NCI-H774 (cell line): ENCODE data around the gene ZNF12.
"Not testable (repeated sequence)": the region's sequence is repeated elsewhere in the genome, so short reads cannot be mapped to it uniquely, and the experiment has no call there.

ENCODE experiments used
- DNase-seq: peaks from one replicate; lab custom pipeline; 2025; lab: John Stamatoyannopoulos, UW

The ZNF12 gene

DNA sequence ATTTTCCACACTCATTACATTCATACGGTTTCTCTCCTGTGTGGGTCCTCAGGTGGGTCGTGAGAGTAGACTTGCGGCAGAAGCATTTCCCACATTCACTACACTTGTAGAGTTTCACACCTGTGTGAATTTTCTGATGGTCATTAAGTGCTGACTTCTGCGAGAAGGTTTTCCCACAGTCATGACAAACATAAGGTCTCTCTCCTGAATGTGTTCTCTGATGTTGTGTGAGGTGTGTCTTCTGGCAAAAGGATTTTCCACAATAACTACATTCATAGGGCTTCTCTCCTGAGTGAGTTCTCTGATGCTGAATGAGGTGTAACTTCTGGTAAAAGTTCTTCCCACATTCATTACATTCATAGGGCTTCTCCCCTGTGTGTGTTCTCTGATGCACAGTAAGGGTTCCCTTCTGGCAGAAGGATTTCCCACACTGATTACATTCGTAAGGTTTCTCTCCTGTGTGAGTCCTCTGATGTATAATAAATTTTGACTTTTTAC, 15.1 kb downstream of the ZNF12 start:
- DNase-seq: no peak

DNA sequence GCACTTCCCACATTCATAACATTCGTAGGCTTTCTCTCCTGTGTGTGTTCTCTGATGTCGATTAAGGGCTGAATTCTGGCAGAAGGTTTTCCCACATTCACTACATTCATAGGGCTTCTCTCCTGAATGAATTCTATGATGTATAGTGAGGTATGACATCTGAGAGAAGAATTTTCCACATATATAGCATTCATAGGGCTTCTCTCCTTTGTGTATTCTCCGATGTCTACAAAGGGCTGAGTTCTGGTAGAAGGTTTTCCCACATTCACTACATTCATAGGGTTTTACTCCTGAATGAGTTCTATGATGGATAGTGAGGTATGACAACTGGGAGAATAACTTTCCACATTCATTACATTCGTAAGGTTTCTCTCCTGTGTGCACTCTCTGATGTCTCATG, 15.6 kb downstream of the ZNF12 start:
- DNase-seq: no peak

DNA sequence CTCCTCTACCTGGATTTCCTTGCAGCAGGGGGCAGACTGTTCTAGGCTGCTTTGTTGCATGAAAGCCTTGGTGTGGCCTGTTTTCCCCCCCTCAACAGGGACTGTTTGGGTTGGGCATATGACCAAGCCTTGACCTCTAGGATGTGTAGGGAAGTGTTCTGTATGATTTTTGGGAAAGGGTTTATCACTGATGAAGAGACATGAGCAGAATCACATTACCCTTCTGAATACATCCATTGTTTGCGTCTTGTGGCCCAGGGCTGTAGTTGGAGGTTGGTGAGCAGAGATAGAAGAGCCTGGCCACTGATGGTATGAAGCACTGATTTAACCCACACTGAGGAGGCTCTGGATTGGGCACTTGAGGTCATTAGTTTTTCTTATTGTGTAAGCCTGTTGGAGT, 26.6 kb downstream of the ZNF12 start:
- DNase-seq: no peak

DNA sequence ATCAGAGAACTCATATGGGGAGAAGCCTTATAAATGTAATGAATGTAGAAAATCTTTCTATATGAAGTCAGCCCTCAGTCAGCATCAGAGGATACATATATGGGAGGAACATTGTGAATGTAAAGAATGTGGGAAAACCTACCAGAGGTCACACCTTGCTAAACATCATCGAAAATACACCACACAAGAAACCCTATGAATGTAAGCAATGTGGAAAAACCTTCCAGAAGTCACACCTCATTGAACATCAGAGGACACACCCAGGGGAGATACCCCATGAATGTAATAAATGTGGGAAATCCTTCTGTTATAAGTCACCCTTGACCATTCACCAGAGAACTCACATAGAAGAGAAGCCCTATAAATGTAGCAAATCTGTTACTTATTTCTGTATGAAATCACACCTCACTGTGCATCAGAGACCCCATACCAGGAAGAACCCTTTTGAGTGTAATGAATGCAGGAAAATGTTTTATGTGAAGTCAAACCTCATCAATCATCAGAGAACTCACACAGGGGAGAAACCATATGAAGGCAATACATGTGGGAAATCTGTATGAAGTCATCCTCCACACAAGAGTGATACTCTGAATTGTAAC, 30.8 kb downstream of the ZNF12 start:
- DNase-seq: no peak

DNA sequence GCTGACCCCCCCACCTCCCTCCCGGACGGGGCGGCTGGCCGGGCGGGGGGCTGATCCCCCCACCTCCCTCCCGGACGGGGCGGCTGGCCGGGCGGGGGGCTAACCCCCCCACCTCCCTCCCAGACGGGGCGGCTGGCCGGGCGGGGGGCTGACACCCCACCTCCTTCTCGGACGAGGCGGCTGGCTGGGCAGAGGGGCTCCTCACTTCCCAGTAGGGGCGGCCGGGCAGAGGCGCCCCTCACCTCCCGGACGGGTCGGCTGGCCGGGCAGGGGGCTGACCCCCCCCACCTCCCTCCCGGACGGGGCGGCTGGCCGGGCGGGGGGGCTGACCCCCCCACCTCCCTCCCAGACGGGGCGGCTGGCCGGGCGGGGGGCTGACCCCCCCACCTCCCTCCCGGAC, 35.9 kb downstream of the ZNF12 start:
- DNase-seq: not testable (repeated sequence)

DNA sequence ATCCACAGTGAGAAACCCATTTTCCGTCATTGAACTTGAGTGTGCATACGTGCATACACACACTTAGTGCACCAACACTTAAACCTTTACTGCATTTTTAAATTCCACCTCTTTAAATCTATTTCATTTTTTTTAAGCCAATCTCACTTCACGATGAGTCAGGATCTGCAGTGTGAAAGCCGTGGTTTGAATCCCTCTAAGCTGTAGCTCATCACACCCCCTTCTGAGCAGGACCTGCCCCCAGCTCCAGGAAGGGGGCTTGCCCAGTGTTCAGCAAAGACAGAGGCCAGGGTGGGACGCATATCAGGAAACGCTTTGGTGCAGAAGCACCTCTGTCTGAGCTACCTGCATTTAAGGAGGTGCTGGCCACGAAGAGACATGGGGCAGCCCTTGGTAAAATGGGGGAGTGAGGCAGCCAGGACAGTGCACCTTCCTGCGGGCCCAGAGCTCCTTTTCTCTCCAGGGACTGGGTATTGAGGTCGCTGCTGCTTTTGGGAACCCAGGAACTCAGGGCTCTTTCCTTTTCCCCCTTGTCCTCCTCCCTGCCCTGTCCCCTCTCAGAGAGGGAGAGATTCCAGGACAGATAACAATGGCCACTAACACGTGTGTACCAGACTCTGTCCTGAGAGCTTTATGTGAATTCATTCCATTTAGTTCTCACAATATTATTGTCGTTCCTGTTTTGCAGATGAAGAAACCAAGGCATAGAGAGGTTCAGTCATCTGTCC, 48.0 kb downstream of the ZNF12 start:
- DNase-seq: no peak

DNA sequence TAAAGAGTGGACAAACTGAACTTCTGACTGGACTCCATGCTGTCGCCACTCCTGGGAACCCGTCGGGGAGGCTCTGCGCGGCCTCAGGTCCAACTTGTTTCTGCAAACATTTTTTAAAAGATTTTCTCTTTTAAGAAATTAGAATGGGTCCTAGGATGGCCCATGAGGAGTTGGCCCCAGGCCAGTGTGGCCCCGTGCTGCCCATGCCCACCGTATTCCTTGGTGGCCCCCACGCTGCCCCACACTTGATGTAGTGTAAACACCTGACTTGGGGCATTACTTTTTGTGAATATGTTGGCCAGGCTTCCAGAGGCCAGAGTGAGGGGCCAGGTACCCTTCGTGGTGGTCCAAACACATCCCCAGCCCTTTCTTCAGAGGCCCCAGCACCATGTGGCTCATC, 50.3 kb downstream of the ZNF12 start:
- no peak for DNase-seq

DNA sequence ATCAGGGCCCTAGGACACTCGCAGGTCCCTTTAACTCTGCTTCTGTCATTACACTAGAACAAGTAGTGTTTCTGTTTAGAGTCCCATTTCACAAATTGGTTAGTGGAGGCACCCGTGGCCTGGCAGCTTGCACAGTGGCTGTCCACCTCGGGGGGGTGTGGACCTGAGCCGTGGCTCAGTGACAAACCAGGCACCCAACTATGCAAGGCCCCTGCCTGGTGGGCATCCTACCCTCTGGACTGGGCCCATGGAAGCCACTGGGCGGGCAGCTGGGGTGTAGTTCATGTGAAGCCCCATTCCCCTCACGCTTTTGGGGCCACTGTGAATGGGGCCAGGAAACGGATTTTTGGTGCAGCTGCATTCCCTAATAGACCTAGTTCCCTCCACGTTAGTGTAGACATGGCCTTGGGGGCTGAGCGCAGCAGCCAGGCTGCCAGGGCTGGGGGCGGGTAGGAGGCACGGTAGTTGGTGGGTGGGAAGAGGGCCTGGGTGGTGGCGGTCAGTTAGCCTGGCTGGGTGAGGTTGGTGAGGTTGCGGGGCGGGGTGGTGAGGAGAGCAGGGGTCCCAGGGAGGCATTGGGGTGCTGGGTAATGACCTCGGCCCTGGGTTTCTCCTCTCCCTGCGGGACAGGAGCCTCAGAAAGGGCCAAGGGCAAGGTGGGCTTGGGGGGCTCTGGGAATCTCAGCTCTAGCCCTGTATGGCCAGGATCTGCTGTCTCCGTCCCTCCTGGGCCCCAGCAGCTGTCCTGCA, 50.9 kb downstream of the ZNF12 start:
- no peak for DNase-seq

DNA sequence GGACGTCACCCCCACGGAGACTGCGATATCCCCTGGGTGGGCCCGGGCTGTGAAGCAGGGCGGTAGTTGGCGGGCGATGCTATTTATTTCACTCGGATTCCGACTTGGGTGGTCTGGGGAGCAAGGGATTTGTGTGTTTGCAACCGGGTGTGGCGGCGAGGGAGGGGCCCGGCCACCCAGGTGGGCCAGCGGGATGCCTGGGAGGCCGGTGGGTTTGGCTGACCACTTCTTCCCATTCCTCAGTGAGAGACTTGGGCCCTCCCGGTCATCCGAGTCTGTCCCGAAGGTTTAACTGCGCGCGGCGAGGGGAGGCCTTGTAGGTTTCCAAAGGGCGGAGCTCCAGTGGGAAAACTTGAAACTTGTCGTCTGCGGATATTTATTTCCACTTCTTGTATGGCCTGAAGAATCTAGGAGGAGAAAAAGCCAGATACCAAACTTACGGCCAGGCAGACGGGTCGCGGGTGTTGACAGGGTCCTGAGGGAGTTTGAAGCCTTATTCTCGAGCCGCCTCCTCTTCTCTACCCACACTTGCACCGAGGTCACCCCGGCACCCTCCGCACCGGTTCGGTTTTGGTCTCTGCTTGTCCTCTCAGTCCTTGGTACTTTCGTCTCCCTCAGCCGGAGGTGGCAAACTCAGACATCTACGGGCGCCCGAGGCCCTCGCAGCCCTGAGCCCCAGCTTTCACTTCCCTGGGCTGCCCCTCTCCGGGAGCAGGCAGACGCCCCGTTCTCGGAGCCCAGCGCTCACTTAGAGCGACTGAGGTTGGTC, 51.7 kb downstream of the ZNF12 start:
- no peak for DNase-seq

DNA sequence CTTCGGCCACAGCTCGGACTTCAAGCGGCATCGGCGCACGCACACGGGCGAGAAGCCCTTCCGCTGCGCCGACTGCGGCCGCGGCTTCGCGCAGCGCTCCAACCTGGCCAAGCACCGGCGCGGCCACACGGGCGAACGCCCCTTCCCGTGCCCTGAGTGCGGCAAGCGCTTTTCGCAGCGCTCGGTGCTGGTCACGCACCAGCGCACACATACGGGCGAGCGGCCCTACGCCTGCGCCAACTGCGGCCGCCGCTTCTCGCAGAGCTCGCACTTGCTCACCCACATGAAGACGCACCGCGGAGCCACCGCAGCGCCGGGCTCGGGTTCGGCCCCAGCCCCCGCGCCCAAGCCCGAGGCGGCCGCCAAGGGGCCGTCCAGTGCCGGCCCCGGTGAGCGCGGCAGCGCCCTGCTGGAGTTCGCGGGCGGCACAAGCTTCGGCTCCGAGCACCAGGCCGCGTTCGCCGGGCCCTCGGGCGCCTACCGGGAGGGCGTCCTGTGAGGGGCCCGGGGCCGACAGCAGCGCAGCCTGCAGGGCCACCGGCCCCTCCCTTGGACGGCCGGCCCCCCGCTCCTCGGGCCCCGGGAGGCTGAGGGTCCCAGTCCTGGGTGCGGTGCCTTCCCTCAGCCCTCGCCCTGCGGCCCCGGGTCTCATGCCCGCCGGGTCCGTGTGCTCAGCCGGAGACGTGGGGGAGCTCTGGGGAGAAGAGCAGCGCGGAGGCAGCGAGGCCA, 52.5 kb downstream of the ZNF12 start:
- DNase-seq: no peak

DNA sequence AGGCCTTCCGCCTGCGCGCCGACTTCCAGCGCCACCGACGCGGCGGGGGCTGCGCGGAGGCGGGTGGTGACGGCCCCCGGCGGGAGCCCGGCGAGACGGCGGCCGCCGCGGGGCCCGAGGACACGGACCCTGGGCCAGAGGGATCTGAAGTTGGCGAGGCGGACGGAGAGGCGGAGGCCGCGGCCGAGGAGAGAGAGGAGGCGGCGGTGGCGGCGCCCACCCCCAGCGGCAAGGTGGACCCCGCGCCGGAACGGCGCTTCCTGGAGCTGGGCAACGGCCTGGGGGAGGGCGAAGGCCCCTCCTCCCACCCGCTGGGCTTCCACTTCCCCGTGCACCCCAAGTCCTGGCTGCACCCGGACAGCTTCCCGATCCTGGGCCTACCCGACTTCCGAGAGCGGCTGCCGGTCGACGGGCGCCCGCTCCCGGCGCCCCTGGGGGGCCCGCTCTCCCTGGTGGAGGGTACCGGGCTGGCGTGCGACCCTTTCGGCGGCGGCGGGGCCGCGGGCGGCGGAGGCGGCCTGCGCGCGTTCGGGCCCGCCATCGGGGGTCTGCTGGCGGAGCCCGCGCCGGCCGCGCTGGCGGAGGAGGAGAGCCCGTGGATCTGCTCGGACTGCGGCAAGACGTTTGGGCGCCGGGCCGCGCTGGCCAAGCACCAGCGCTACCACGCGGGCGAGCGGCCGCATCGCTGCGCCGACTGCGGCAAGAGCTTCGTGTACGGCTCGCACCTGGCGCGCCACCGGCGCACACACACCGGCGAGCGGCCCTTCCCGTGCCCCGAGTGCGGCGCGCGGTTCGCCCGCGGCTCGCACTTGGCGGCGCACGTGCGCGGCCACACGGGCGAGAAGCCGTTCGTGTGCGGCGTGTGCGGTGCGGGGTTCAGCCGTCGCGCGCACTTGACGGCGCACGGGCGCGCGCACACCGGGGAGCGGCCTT, 53.4 kb downstream of the ZNF12 start:
- no peak for DNase-seq

DNA sequence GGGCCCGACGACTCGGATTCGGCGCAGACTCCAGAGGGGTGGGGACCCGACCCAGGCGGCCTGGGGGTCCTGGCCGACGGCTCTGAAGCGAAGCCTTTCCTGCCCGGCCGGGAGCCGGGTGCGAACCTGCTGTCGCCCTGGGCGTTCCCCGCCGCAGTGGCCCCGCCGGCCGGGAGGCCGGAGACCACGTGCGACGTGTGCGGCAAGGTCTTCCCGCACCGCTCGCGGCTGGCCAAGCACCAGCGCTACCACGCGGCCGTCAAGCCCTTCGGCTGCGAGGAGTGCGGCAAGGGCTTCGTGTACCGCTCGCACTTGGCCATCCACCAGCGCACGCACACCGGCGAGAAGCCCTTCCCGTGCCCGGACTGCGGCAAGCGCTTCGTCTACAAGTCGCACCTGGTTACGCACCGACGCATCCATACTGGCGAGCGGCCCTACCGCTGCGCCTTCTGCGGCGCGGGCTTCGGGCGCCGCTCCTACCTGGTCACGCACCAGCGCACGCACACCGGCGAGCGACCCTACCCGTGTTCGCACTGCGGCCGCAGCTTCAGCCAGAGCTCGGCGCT, 54.2 kb downstream of the ZNF12 start:
- DNase-seq: no peak

DNA sequence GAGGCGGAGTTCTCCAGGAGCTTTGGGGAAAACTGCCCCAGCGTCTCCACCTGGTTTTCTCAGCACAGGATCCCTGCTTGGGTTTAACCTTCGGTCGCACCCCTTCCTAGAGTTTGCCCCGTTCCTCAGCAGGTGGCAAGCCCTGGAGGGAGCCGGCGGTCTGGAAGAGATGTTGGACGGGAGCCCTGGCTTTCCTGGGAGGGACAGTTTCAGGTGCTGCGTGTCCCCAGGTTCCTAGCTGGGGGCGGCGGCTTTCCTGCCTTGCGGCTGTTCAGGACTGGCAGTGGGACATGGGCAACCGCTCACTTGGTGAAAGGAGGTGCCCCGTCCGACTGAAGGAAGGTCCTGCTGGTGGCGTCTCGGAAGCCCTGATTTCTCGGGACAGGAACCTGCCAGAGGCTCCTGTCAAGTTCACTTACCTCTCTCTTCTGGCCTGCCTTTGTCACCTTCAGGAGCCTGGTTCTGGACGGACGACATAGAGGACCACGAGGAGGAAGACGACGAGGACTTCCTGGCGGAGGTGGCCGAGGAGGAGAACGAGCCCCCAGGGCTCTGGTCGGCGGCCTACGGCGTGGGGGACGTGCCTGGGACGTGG, 54.8 kb downstream of the ZNF12 start:
- no peak for DNase-seq

DNA sequence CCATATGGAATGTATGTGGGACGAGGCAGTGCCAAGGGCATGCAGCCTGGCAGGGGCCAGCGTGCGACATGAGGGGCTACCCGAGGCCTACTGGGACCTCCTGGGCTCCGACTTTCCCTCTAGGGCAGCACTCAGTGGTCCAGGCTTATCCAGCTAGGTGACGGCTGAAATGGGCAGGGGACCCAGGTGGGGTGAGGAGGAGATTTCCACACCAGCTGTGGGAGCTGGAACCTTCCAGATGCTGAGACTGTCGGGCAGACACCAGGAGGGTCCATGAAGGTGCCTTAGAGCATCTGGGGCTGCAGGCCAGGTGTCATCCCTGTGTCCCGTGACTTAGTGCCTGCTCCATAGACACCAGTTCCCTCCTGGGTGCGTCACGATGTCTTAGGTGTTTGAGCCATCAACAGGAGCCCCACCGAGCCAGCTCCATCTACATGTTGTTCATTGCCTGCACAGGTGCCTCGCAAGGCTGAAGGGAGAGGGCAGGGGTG, 56.2 kb downstream of the ZNF12 start:
- DNase-seq: no peak

DNA sequence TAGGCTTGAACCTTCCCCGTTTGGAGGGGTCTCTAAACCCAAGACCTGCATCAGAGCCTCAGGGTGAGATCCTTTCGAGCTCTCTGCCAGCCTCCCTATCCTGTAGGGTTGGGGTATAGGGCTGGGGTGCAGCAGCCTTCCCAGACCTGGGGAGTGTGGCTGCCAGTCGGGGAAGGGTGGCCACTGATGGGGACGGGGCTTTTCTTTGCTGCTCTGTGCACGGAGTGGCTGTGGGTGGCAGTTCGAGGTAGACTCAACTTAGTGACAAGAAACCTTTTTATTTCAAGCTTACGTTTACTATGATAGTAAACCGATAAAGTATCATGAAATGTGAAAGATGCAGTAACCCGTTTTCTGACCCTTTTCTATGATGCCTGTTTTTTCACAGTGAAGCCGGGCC, 56.7 kb downstream of the ZNF12 start:
- no peak for DNase-seq

DNA sequence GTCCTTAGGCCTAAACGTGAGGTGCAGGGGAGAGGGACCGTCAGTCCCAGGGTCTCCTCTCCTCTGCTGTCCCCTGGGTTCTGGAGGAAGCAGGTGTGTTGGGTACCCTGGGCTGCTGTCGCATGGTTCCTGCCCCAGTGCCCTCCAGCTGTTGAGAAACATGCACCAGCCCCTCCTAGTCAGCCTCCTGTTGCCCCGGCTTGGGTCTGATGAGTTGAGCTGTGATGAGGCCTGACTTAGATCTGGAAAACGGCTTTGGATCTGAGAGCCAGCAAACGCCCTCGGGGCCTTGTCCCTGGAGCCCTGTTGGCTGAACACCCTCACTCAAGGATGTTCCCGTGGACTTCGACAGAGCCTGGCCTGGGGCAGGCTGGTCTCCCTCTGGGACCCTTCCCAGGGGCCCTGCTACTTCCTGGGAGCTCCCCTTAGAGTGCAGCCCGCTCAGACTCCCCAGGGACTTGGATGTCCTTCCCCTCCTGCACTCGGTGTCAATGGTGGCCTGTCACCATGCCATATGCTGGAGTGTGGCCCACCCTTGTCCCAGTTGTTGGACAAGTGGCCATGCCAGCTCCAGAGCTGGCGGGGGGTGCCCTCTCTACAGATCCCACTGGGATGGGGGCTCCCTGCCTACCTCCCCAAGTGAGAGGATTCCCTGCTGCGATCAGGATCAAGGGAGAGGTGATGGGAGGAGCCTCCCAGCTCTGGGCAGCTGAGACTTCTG, 57.3 kb downstream of the ZNF12 start:
- DNase-seq: no peak

DNA sequence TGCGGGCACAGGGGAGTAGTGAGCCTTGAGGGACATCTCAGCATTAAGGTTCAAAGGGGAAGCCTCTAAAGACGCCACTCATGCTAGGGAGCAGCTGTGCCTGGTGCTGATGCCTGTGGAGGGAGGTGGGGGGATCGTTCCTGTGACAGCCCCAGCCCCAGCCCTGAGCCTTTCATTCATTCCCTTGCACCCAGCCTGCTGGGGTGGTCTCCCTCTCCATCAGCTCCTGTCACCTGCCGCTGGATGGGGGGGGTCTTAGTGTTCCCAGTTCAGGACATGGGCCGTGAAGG, 58.0 kb downstream of the ZNF12 start:
- DNase-seq: no peak

DNA sequence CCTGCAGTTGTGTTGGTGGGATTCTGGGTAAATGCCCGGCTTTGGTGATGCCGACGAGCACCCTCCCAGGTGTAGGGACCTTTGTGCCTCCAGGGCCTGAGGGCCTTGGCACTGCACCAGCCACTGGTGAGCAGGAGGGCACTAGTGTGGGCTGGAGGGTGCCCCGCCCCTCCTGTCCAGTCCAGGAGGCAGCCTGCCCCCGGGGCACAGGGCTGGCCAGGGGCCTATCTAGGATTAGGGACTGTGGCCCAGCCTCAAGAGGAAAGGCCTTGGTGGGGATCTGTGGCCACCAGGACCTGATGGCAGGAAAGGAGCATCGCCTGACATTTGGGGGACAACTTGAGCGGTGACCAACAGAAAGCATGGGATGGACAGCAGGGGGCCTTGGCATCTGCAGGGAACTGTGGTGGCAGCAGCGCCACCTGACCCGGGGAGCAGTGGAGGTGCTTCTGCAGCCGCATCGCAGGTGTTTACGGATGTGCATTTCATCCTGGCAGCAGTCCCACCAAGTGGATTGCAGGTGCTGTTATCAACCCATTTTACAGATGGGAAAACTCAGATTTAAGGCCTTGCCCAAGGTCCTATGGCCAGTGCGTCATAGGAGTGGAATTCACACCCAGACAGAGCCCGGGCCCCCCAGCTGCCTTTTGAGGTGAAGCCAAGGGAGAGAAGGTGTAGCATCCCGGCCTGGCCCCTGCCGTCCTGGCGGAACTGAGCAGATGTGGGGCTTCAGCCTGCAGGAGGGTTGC, 58.5 kb downstream of the ZNF12 start:
- DNase-seq: no peak

DNA sequence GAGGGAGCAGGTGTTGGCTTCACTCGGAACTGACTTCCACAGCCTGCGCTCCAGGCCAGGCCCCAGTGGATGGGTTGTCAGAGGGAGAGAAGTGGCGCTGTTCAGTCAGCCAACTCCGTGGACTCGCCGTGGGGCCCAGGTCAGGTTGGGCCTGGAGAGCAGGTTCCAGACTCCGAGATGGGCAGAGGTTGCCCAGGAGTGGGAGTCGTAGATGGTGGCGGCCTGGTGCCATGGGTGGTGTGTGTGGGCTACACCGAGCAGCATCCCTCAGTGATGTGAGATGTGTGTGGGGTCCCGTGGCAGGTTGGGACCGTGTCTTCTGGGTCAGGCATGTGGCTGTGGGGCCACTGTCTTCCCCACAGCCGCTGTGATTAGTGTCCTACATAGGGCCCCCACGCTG, 59.2 kb downstream of the ZNF12 start:
- no peak for DNase-seq
